Calu3 (cell line): ENCODE measurements around the gene APOBEC3C. TPM values are rescaled to one million over a fixed set of nuclear protein-coding genes. Genes with fewer than 3 reads are reported as not detected.

ENCODE experiments used
- Bru-seq: library from RNA; stranded (reverse); fragments of 400-500 nt; gene quantifications from one replicate; lab custom pipeline; 2021; lab: Mats Ljungman, UMichigan
- BruChase-seq, 2 experiments: library from RNA; stranded (reverse); fragments of 400-500 nt; gene quantifications; one replicate each; lab custom pipeline; 2021; lab: Mats Ljungman, UMichigan
- BruUV-seq: library from RNA; stranded (reverse); fragments of 400-500 nt; replicated peaks from 2 replicates; lab custom pipeline; 2021; lab: Mats Ljungman, UMichigan
- CTCF ChIA-PET: fragments of 300-600 bp; sonication (Branson Sonifier 250); formaldehyde crosslinking; loops from one replicate; lab custom pipeline; 2022; ENCODE audit warnings: antibody characterized with exemption; lab: Charles Lee
- DNase-seq: peaks from one replicate; pipeline ENCODE4 v3.0.0; 2022
- H3K27ac Mint-ChIP-seq: one replicate; pipeline ENCODE4 v1.8.0; 2022; ENCODE audit warnings: mixed read lengths; ENCODE audit not compliant: unreplicated experiment
- H3K27me3 Mint-ChIP-seq: one replicate; pipeline ENCODE4 v1.8.0; 2022; ENCODE audit warnings: mixed read lengths; ENCODE audit not compliant: unreplicated experiment
- H3K36me3 Mint-ChIP-seq: one replicate; pipeline ENCODE4 v1.8.0; 2022; ENCODE audit warnings: mild to moderate bottlenecking, moderate library complexity, mixed read lengths; ENCODE audit not compliant: insufficient read depth, unreplicated experiment
- H3K4me1 Mint-ChIP-seq: one replicate; pipeline ENCODE4 v1.8.0; 2022; ENCODE audit warnings: mild to moderate bottlenecking, low read depth, mixed read lengths; ENCODE audit not compliant: unreplicated experiment
- H3K4me3 Mint-ChIP-seq: one replicate; pipeline ENCODE4 v1.8.0; 2022; ENCODE audit warnings: mild to moderate bottlenecking, low read depth, moderate library complexity, mixed read lengths; ENCODE audit not compliant: unreplicated experiment
- H3K9me3 Mint-ChIP-seq: one replicate; pipeline ENCODE4 v1.8.0; 2022; ENCODE audit warnings: low read depth, mixed read lengths; ENCODE audit not compliant: unreplicated experiment
- CTCF ChIP-seq: fragments of 200-600 bp; IDR thresholded peaks from one replicate; pipeline ENCODE4 v1.8.0; 2022; ENCODE audit warnings: antibody characterized with exemption; ENCODE audit not compliant: unreplicated experiment
- intact Hi-C: fragments of 100-400 bp; cut with micrococcal nuclease; formaldehyde crosslinking; loops from one replicate; pipeline ENCODE4 v1.10.0; 2022; ENCODE audit not compliant: unreplicated experiment
- long read RNA-seq: library from polyadenylated mRNA; stranded (forward); transcript quantifications from one replicate; pipeline ENCODE4 v2.0.0, GENCODE V29; 2022
- total RNA-seq: library from RNA; stranded (reverse); gene quantifications from 2 replicates; pipeline ENCODE4 v1.2.3, GENCODE V29; 2022

The APOBEC3C gene
- total RNA-seq = 22.2 and 23.7 TPM in 2 replicates
- percentile 70 among the genes with signal in this experiment for Bru-seq, nascent RNA
- BruChase-seq, experiment 1, labeled RNA remaining after a 6-hour chase = percentile 96 among the genes with signal in this experiment
- percentile 90 among the genes with signal in this experiment for BruChase-seq, experiment 2, labeled RNA remaining after a 2-hour chase
- long read RNA-seq, transcript APOBEC3C-201 (4 exons, 2,818 nt) = major isoform, 55 of 63 reads
- long read RNA-seq, partial matches to known transcripts = 4 of 63 reads
- long read RNA-seq, other reads (novel, unspliced or antisense) = 1 of 63 reads

- BruUV-seq = no TSS peak
- Mint-ChIP-seq H3K27me3 (no peaks in the 10 kb centered on the region), H3K4me1 (no peaks in the 10 kb centered on the region), H3K27ac (peak within 1 kb of the TSS; percentile 94), H3K4me3 (peak within 1 kb of the TSS; percentile 89), H3K36me3 (peaks cover 7% of the 10 kb centered on the region), H3K9me3 (no peaks in the 10 kb centered on the region)
- CTCF ChIA-PET = interaction anchor here (0.6 to 1.7 kb wide), 4 partner anchors 104 to 1610 kb away, joined by 3 to 4 read pairs (median 4); no protein-coding TSS in a partner anchor
- peak; percentile 76 for DNase-seq
- intact Hi-C loops = loop anchor here (2.0 kb wide), 1 partner anchor 103 kb away; no protein-coding TSS in a partner anchor
- no peak for TF ChIP-seq CTCF
These were observed at the start of gene APOBEC3C for GRCh38 chr22:39013942-39014722. Gene APOBEC3C (plus strand): TSS chr22:39014257. CDS start chr22:39014363, 106 bp downstream.

- Mint-ChIP-seq H3K4me1 (peaks cover 9% of the 10 kb centered on the region), H3K9me3 (no peaks in the 10 kb centered on the region), H3K27me3 (peaks cover under 1% of the 10 kb centered on the region), H3K27ac (no peak overlapping the region), H3K36me3 (no peaks in the 10 kb centered on the region), H3K4me3 (peak overlapping the region; percentile 10)
- no peak for DNase-seq
- CTCF ChIA-PET = no interaction called here
- BruUV-seq = no TSS peak
- intact Hi-C loops = no loop called here
- TF ChIP-seq CTCF = no peak
These were observed 49.8 kb upstream of the APOBEC3C start for GRCh38 chr22:38964306-38964705.

- H3K27me3 Mint-ChIP-seq = no peaks in the 10 kb centered on the region
- CTCF ChIA-PET = no interaction called here
- no TSS peak for BruUV-seq
- H3K4me3 Mint-ChIP-seq = no peak overlapping the region
- peaks cover 9% of the 10 kb centered on the region for H3K4me1 Mint-ChIP-seq
- DNase-seq = no peak
- no peaks in the 10 kb centered on the region for H3K9me3 Mint-ChIP-seq
- no peak for TF ChIP-seq CTCF
- intact Hi-C loops = no loop called here
- H3K27ac Mint-ChIP-seq = no peak overlapping the region
- H3K36me3 Mint-ChIP-seq = no peaks in the 10 kb centered on the region
These were observed 49.1 kb upstream of the APOBEC3C start for GRCh38 chr22:38964989-38965388.

GRCh38 chr22:38965614-38966379 lies 48.3 kb upstream of the APOBEC3C start:
- Mint-ChIP-seq H3K4me1 (peaks cover 16% of the 10 kb centered on the region), H3K27ac (no peak overlapping the region), H3K27me3 (peaks cover 4% of the 10 kb centered on the region), H3K4me3 (no peak overlapping the region), H3K9me3 (no peaks in the 10 kb centered on the region), H3K36me3 (no peaks in the 10 kb centered on the region)
- CTCF ChIA-PET = interaction anchor here (0.6 to 1.1 kb wide), 2 partner anchors 35 to 96 kb away, joined by 3 read pairs; no protein-coding TSS in a partner anchor
- TF ChIP-seq CTCF = no peak
- DNase-seq = no peak
- BruUV-seq = no TSS peak
- intact Hi-C loops = no loop called here
